NCI-H2029 (cell line): ENCODE measurements around the gene ACAP1.
A peak's percentile ranks its signal among the peaks of the same experiment; 100 is the strongest.

Source experiments
- DNase-seq: peaks from one replicate; lab custom pipeline; 2025; lab: John Stamatoyannopoulos, UW

The ACAP1 gene

GRCh38 chr17:7336240-7337175 is at the start of gene ACAP1:
ACAP1 (plus strand) TSS chr17:7336529; CDS start chr17:7336735, 206 bp downstream.
- DNase-seq, result no peak

DNA sequence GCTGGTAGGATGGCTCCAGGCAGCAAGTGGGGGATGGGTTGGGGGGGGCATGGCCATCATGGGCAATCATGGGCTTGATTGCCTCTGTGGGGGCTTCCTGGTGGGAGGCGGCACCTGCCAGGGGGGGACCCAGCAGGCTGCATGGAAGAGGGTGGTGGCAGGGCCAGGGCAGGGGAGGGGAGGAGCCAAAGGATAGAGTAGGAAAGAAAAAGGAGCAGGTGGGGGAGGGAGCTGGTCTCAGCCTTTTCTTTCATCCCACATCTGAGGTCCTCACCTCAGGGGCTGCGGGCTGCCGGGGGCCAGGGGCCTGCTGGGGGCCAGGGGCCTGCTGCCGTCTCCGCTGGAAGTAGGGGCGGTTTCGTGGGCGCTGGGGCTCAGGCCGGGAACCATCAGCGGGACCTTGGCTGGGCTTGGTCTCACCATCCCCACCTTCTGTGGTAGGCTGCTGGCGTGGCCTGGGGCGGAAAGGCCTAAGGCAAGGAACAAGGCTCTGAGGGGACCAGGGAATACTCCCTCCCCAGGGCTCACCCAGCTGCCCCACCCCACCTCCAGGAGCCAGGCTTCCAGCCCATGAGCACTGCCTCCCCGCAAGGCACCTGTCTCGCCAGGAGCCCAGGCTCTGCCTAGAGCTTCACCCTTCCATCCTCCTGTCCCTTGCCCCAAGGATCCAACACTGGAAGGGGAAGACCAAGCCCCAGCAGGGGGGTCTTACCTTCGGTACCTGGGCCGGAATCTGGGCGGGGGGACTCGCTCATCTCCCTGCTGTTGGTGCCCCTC is 46.9 kb upstream of the ACAP1 start:
- DNase-seq, result no peak

GRCh38 chr17:7290166-7290565 is 46.2 kb upstream of the ACAP1 start:
- no peak for DNase-seq

- DNase-seq, result no peak
Measured at GRCh38 chr17:7290685-7291084, 45.6 kb upstream of the ACAP1 start.

DNA sequence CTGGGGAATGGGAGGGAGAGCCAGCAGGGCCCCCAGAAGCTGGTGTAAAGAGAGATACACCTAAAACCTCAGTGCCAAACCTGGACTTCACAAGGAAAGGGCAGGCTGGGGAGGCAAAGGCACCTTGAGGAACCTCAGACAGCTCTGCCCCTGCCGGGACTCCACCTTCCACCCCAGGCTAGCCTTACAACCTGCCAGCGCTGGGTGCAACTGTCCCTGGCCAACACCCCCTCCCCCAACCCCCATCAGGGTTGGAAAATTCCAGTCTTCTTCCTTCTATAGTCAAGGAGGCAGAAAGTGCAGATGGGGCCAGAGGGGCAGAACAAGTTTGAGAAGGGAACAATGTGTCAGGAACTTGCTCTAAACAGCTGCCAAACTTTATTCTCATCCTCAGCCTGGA is 44.1 kb upstream of the ACAP1 start:
- no peak for DNase-seq

- no peak for DNase-seq
Measured at GRCh38 chr17:7292729-7293128, 43.6 kb upstream of the ACAP1 start.

DNA sequence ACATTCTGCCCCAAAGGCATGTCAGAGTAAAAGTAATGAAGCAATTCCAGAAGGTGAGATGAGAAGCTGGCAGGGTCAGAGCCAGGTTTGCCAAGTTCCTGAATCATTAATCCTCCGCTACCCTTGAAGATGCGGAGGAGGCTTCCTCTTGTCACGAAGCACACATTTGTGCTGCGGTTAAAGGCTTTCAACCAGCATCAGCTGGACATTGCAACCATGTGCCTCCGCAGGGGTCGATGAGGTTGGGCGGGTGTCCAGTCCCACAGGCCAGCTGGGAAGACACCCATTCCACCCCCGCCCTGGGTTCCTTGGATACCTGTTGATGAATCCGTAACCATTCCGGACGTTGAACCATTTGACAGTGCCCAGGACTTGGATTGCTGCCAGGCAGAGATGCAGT is 43.2 kb upstream of the ACAP1 start:
- no peak for DNase-seq

- no peak for DNase-seq
Measured at GRCh38 chr17:7293816-7294613, 42.3 kb upstream of the ACAP1 start.

DNA sequence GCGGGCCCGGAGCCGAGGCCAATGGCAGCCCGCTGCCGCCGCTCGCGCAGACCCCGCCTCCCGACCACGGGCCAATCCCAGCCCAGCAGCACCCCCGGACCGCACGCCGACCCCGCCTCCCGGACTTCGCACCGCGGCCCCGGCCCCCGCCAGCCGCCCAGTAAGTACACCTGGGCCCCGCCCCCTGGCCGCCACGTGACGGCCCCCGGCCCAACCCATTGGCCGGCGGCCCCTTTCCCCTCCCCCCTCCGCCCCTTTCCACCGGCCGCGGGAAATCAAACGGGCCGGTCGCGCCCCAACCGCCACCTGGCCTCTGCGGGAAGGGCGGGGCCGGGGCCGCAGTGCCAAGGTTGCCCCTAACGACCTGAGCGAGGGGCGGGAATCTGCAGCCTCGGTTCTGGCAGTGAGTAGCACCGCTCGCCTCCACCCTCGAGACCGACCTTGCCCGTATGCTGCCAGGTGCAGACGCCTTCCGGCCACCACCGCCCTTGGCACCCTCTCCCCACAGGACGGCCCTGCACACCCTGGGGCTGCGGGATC is 41.6 kb upstream of the ACAP1 start, which contains the start of gene YBX2:
Gene YBX2 (minus strand): TSS at position 26 of the 540 bp plus-strand sequence. CDS start 139 bp downstream, outside the sequence.
- DNase-seq, result peak; percentile 55

GRCh38 chr17:7295230-7296180 is 40.8 kb upstream of the ACAP1 start:
- DNase-seq, result no peak

DNA sequence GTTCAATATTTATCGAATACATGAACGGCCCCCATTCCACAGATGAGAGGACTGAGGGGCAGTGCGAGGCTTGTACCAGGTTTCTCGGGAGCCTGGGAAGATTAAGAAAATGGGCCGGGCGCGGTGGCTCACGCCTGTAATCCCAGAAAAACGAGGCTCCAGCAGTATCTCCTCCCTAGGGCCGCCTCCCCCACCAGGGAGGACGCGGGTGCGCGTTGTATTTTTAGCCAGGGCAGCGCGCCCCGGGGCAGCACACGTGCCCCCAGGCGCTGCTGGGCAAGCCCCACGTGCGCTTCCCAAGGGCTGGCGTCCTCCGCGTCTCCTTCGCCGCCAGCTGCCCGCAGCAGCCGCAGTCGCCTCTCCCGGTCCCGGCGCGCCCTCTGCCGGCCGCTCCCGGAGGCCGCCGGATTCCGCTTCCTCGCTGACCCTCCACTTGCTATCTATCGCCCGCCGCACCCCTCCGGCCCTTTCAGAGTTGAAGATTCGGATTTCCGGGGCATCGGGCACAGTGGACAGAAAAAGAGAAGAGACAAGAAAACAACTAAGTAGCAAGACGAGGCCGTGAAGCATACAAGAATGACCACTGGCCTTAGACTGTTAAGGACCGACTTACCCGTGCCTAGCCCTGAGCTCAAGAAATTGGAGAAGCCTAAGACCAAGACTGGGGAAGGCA is 40.0 kb upstream of the ACAP1 start:
- peak; percentile 39 for DNase-seq

DNA sequence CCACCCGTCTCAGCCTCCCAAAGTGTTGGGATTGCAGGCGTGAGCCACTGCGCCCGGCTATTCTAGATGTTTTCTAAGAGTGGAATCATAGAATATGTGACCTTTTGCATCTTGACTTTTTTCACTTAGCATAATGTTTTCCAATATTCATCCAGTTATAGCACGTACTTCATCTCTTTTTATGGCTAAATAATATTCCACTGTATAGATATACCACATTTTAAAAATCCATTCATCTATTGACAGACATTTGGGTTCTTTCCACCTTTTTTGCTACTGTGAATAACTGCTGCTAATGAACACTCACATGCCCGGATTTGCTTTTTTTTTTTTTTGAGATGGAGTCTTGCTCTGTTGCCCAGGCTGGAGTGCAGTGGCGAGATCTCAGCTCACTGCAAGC is 32.1 kb upstream of the ACAP1 start:
- no peak for DNase-seq

- peak; percentile 97 for DNase-seq
Measured at GRCh38 chr17:7306911-7307685, 29.2 kb upstream of the ACAP1 start, which contains the start of gene EIF5A. EIF5A (plus strand) TSS chr17:7307628; CDS start chr17:7309636, 2,008 bp downstream.

DNA sequence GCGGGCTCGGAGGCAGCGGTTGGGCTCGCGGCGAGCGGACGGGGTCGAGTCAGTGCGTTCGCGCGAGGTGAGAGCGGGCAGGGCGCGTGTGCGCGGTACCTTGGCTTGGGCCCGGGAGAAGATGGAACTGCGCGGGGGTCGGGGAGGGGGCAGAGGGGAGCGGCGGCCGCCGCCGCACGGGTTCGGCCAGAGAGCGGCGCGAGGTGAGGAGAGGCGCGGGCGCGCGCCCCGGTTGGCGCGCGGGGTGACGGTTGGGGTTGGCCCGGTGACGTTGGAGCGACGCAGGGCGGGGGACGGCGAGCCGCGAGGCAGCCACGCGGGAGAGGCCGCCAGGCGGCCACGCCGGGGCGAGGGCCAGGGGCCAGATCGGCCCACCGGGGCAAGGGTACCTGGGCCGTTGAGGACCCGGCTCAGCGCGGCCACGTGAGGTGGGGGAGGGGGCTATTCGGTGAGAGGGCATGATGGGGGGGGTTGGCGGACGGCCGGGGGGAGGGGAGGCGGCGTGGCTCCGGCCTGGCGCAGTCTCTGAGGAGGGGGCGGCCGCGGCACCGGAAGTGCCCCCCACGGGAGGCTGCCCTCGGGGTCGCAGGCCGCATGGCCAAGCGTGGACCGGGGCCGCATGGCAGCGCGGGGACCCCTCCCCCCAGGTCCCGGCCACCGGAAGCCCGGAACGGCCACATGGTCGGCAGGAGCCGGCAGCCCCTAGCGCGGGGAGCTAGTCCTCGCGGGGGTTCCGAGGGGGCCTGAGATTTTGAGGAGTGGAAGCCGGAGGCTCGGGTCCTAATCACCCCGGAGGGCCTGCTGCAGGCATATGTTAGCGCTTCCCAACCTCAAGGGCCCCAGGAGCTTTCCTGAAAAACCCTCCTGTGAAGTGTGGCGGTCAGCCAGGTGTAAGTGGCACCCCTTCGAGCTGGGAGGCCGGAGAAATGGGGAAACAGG is 28.4 kb upstream of the ACAP1 start:
- DNase-seq, result no peak

DNA sequence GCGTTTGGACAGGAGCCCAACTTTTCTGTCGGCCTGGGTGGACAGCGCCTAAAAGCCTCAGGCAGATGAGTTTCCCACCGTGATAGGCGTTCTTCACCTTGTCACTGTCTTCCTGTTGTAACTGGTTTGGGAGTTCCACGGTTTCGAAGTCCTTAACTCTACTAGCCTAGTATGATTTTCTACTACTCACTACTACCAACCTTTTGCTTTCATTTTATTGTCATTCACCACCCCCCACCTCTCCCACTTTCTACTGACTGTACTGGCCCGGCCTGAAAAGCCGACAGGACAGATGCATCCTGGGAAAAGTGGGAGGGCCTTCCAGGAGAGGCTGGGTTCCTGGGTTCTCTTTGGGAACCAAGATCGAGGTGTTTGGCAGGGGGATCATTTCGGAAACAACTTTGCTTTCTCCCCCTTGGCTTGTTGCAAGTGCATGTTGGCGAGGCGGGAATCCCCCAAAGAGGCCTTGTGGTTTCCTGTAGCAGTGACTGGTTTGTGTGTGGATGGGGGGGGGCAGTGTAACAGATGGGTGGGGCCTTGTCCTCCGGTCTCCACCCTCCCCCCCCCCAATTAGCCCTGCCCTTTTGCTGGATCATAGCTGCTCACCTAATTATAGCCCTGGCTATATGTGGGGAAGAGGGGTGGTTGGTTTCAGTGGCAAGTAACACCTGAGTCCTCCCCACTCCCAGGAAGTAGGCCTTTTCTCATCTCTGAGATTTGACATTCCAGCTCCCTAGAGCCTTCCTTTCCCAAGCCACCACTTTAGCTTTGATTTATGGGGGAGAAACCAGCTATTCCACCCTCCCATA is 27.5 kb upstream of the ACAP1 start:
- DNase-seq, result peak; percentile 68

DNA sequence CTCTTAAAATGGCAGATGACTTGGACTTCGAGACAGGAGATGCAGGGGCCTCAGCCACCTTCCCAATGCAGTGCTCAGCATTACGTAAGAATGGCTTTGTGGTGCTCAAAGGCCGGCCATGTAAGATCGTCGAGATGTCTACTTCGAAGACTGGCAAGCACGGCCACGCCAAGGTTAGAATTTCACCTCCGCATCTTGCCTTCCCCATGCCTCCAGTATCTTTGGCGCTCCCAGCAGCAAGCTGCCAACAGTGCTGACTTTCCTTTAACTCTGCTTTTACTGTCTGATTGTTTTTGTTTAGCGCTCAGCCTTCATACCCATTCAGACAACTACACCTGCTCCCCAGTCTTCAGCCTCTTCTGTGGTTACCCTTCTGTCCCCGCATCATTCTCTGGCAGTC is 26.7 kb upstream of the ACAP1 start:
- DNase-seq, result no peak

- no peak for DNase-seq
Measured at GRCh38 chr17:7311110-7311705, 25.1 kb upstream of the ACAP1 start.
